HG03378 (cell line): ENCODE measurements around the gene FPR2.
"Not testable (repeated sequence)": the region's sequence is repeated elsewhere in the genome, so short reads cannot be mapped to it uniquely, and the experiment has no call there.

Experiments used
- ATAC-seq: cut with Tn5 transposase; IDR thresholded peaks from one replicate; pipeline ENCODE4 v1.9.1; 2021; ENCODE audit warnings: mild to moderate bottlenecking, moderate library complexity; ENCODE audit not compliant: unreplicated experiment

Gene FPR2

GRCh38 chr19:51739466-51740213 is 21.3 kb upstream of the FPR2 start:
- no peak for ATAC-seq

GRCh38 chr19:51740356-51740755 is 20.6 kb upstream of the FPR2 start:
- ATAC-seq = no peak

DNA sequence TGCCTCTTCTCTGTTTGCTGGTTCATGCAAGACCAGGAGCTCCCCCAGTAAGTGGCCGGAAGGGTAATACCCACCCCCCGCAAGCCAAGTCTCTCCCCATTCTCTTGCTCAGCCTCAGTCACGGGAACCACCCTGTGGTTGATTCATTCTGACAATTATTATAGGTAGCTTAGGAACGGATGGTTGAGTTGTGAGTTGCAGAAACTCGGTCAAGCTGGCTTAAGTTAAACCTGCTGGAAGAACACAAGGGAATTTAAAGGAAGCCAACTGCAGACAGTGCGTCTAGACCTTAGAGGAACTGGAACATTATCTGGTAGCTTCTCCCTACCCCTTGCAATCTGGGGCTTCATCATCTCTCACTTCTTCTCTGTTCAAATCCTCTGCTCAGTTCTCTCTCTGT is 18.2 kb upstream of the FPR2 start:
- ATAC-seq = no peak

- ATAC-seq = no peak
Observed at GRCh38 chr19:51743405-51743804, 17.6 kb upstream of the FPR2 start.

DNA sequence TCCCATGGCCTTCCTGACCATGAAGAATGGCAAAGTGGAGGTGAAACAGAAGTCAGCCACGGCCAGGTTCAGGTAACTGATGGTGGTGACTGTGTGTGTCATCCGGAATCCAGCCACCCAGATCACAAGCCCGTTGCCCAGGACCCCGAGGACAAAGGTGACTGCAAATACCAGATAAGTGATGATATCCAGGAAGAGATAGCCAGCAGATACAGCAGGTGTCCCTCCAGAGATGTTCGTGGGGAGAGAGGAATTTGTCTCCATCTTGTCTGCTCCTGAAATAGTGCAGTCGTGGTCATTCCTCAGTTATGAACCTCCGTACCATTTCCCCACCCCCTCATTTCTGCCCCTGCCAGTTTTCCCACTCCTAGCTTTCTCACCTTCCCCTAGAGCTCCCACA is 14.2 kb upstream of the FPR2 start:
- no peak for ATAC-seq

GRCh38 chr19:51749979-51750378 is 11.0 kb upstream of the FPR2 start:
- ATAC-seq = no peak

GRCh38 chr19:51750400-51751094 is 10.4 kb upstream of the FPR2 start:
- no peak for ATAC-seq

DNA sequence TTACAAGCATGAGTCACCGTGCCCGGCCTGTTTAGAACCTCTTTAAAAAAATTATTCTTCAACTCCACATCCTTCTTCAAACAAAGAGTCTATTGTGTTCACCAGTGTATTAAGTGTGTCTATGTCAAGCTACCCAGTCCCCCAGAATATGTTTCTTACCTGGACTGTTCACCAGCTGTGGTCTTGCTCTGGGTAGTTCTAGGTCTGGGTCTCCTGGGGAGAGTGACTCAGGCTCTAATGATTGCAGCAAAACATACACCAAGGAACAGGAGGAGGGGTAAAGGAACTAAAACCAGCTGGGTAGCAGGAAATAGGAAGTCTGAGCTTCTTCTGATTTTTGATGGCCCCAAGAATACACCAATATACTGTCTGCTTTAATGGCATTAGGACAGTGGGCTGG is 9.3 kb upstream of the FPR2 start, which contains the start of gene FPR1:
TSS of gene FPR1 (minus strand) at position 224 of the 400 bp plus-strand sequence. CDS start 4,884 bp downstream, outside the sequence.
- ATAC-seq = no peak

DNA sequence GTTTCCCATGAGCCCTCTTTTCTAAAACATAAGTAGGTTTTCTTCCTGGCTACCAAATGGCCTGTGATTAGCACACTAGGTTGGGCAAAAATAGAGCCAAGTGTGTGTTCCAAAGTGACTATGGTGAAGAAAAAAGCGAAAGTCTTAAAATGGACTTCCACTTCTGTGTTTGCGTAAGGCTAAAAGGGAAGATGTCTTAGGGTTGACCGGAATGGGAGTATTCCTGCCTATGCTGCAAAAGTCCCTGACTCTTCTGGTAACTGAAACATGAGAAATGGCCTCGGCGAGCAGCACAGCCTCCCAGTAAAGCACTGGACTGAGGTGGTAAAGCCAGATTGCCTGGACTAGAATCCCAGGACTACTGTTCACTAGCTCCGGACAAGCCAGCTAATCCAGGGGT is 6.9 kb upstream of the FPR2 start:
- ATAC-seq = no peak

DNA sequence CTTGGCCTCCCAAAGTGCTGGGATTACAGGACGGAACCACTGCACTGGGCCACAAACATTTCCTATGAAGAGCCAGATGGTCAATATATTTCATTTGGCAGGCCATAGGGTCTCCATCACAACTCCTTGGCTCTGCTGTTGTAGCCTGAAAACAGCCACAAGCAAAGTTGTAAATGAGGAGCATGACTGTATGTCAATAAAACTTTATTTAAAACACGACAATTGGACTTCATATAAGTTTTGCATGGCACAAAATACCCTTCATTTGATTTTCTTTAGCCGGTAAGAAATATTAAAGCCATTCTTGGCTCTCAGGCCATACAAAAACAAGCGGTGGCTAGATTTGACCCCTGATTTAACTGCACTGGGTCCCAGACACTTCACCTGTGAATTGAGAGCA is 6.2 kb upstream of the FPR2 start:
- no peak for ATAC-seq

DNA sequence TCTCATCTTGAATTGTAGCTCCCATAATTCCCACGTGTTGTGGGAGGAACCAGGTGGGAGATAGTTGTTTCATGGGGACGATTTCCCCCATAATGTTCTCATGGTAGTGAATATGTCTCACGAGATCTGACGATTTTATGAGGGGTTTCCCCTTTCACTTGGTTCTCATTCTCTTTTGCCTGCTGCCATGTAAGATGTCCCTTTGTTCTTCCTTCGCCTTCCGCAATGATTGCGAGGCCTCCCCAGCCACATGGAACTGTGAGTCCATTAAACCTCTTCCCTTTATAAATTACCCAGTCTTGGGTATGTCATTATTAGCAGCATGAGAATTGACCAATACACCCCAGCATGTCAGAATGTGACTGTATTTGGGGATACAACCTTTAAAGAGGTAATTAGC is 5.4 kb upstream of the FPR2 start:
- ATAC-seq = no peak

GRCh38 chr19:51761696-51762095 is 716 bp downstream of the FPR2 start:
- ATAC-seq = no peak

GRCh38 chr19:51765086-51765485 is 4.1 kb downstream of the FPR2 start:
- ATAC-seq = no peak

GRCh38 chr19:51766461-51766860 is 5.5 kb downstream of the FPR2 start:
- no peak for ATAC-seq

- no peak for ATAC-seq
Observed at GRCh38 chr19:51771376-51772130, 10.6 kb downstream of the FPR2 start.

DNA sequence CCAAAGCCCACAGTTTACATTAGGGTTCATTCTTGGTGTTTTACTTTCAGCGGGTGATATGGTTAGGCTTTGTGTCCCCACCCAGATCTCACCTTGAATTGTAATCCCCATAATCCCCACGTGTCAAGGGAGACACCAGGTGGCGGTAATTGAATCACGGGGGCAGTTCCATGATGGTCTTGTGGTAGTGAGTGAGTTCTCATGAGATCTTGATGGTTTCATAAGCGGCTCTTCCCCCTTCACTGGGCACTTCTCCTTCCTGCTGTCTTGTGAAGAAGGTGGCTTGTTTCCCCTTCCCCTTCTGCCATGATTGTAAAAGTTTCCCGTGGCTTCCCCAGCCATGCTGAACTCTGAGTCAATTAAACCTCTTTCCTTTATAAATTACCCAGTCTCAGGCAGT is 12.0 kb downstream of the FPR2 start:
- no peak for ATAC-seq

DNA sequence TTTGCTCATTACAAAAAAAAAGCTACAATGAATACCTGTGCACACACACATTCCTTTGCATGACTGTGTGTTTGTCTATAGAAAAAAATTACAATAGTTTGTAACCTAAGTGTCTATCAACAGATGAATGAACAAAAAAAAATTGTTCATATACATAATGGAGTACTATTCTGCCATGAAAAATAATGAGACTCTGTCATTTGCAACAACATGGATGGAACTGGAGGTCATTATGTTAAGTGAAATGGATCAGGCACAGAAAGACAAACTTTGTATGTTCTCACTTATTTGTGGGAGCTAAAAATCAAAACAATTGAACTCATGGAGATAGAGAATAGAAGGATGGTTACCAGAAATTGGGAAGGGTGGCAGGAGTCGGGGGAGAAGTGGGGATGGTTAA is 15.6 kb downstream of the FPR2 start:
- not testable (repeated sequence) for ATAC-seq

DNA sequence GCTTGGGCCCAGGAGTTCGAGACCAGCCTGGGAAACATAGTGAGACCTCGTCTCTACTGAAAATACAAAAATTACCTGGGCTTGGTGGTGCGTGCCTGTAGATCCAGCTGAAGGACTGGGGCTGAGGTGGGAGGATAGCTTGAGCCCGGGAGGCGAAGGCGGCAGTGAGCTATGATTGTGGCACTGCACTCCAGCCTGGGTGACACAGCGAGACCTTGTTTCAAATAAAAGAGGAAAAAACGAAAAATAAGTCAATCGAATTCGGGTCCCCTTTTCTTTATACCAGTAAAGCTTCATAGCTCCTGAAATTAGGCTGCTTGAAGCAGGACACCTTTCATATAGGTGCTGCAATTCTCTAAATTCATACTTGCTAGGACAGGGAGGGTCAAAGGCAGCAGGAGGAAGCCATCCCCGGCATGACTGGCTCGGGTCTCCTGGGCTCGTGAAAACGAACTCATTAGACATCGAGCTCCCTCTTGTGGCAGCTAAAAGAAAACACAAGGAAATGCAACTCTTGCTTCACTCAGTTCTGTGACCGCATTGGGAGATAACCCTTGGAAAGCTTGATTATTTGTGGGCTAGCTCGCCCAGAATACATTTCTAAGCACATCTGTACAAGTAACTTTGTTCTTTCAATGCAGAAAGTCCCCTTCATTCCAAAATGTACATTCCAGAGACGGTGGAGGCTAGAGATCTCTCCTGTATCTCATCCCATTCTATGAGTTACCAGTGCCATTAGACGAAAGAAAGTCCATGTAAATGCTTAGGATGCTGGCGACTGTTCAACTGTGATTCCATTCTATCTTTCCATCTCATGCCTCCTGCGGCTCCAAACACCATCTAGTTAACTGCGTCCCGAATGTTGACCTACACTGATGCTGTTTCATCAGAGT is 16.8 kb downstream of the FPR2 start:
- no peak for ATAC-seq

DNA sequence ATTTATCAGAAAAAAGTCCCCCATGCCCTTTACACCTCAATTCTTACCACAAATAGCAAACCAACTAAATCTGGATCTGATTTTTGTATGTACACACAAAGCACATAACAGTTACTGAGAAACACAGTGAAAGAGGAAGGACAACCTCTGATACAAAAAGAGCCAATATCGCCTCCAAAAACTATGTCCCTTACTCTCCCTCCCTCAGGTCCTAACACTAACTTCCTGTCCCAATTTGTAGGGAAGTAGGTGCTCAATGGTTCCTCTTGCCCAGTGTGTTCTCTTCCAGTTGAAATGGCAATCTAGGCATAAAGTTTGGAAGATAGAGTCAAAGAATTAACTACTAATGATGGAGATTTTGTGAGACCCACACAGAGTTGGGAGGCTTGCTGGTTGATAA is 18.2 kb downstream of the FPR2 start:
- no peak for ATAC-seq

DNA sequence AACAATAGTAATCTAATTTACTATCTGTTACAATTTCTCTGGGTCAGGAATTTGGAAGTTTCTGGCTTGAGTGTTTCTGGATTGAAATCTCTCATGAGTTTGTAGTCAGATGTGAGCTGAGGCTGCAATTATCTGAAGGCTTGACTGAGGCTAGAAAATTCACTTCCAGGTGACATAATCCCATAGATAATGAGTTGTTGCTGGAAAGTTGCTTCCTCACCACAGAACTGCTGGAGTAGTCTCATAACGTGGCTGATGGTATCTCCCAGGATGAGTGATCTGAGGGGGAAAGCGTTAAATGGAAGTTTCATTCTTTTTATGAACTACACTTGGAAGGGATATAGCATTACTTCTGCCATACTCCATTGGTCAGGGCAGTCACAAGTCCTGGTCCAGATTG is 18.7 kb downstream of the FPR2 start:
- ATAC-seq = no peak

DNA sequence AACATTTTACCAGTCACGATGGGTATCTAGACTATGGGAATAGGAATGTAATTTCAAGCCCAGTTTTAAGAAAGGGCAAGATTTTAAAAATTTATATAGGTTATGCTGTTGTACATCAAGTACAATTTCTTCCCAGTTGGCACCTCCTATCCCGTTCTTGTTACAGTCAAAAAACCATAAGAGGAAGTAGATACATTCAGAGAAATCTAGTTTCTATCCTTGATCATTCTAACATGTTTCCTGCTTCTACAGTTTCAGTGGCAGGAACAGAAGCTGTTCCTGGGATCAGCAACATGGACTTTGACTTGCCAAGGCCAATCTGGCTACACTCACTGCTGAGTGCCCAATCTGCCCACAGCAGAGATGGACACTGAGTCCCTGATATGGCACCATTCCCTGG is 19.3 kb downstream of the FPR2 start:
- no peak for ATAC-seq
